Frontal cortex (tissue), 4 donors: ENCODE measurements around the gene VCAM1. TPM values are rescaled to one million over a fixed set of nuclear protein-coding genes. Genes with fewer than 3 reads are reported as not detected.
"Not testable (repeated sequence)": the region's sequence is repeated elsewhere in the genome, so short reads cannot be mapped to it uniquely, and the experiment has no call there.

Experiments used
- DNase-seq, 2 donors: peaks; one replicate each; pipeline ENCODE4 v3.0.0; 2012; ENCODE audit warnings: low spot score in 2 of 2
- FAIRE-seq: peaks from 2 replicates; lab custom pipeline; 2012; peaks lifted over from hg19 to GRCh38; lab: Jason Lieb, UNC
- total RNA-seq: library from RNA; depleted of rRNA; stranded (reverse); fragments of >200 nt; gene quantifications from one replicate; pipeline ENCODE4 v1.2.3, GENCODE V29; 2014
- donor health status: control.
- donor health status: control.
- donor health status: control.

VCAM1 gene
- total RNA-seq, 1 donor from 2014 or later, result 16.3 TPM

DNA sequence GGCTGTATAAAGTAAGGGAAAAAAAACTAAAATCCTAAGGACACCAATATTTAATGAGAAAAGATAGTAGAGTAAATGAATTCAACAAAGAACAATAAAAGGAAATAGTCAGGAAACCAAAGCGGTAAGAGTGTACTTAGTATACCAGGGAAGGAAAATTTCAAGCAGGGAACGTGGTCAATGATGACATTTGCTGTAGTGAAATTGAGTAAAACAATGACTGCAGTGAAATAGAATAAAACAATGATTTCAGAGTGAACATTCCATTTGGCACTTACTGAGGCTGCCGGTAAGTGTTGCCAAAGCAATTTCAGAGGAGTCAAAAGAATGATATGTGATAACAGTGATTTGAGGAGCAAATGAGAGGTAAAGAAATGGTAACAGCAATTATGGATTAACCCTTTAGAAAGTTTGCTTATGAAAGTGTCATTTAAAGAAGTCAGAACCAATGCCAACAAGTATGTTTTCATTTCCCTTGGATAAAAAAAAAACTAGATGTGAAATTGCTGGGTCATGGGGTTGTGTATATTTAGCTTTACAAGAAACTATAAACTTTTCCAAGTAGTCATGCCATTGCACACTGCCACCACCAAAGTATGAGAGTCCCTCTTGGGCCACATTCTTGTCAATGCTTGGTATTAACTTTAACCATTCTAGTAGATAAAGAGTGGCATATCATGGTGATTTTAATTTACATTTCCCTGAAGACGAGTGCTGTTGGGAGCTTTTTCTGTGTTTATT lies 50.5 kb downstream of the VCAM1 start:
- no peak for DNase-seq
- no peak for FAIRE-seq

DNA sequence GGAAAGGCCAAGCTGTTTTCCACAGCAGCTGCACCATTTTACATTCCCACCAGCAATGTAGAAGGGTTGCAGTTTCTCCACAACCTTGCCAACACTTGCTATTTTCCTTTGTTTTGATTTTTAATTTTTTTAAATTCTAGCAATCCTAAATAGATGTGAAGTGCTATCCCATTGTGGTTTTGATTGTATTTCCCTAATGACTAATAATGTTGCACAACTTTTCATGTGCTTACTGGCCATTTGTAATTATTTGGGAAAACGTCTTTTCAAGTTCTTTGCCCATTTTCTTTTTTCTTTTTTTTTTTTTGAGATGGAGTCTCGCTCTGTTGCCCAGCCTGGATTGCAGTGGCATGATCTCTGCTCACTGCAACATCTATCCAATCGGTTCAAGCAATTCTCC lies 53.9 kb downstream of the VCAM1 start:
- no peak for DNase-seq
- FAIRE-seq, result no peak

DNA sequence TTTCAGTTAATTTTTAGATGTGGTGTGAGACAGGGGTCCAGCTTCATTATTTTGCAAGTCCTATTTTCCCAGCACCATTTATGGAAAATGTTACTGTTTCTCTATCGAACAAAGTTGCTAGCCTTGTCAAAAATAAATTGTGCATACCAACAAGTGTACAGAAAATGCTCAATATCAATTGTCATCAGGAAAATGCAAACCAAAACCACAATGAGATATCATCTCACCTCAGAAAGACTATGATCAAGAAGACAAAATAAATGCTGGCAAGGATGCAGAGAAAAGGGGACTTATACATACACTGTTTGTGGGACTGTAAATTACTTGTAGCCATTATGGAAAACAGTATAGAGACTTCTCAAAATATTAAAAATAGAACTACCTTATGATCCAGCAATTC lies 54.8 kb downstream of the VCAM1 start:
- DNase-seq, result no peak

DNA sequence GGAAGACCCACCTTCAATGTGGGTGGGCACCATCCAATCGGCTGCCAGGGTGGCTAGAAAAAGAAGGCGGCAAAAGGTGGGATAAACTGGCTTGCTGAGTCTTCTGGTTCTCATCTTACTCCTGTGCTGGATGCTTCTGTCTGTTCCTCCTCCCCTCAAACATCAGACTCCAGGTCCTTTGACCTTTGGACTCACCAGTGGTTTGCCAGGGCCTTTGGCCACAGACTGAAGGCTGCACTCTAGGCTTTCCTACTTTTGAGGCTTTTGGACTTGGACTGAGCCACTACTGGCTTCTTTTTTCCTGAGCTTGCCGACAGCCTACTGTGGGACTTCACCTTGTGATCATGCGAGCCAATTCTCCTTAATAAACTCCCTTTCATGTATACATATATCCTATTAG lies 55.9 kb downstream of the VCAM1 start:
- FAIRE-seq, result no peak
- DNase-seq, result no peak

More for the DNA sequence above, 54.8 kb downstream of the VCAM1 start:
- FAIRE-seq, result no peak

- FAIRE-seq (no peak), DNase-seq (no peak)
These were observed 59.2 kb downstream of the VCAM1 start for GRCh38 chr1:100778748-100779147.

DNA sequence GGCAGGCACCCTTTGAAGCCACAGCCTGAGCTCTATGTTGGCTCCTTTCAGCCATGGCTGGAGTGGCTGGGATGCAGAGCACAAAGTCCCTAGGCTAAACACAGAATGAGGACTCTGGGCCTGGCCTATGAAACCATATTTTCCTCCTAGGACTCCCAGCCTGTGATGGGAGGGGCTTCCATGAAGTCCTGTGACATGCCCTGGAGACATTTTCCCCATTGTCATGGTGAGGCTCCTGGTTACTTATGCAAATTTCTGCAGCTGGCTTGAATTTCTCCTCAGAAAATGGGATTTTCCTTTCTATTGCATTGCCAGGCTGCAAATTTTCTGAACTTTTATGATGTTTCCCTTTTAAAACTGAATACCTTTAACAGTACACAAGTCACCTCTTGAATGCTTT lies 61.3 kb downstream of the VCAM1 start:
- DNase-seq (no peak), FAIRE-seq (no peak)

DNA sequence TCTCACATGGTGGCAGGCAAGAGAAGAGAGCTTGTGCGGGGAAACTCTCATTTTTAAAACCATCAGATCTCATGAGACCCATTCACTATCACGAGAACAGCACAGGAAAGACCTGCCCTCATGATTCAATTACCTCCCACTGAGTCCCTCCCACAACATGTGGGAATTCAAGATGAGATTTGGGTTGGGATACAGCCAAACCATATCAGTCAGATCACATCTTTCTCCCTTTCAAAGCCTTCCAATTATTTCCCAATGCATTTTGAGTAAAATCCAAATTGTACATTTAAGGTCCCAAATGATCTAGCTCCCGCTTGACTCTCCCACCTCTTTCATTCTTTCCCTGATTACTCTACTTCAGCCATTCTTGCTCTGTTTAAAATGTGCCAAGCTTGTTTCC lies 62.2 kb downstream of the VCAM1 start:
- not testable (repeated sequence) for DNase-seq, FAIRE-seq

- no peak for FAIRE-seq
- no peak for DNase-seq
These were observed 63.0 kb downstream of the VCAM1 start for GRCh38 chr1:100782473-100783039.

GRCh38 chr1:100785470-100786052 lies 66.0 kb downstream of the VCAM1 start:
- FAIRE-seq (no peak), DNase-seq (no peak)

DNA sequence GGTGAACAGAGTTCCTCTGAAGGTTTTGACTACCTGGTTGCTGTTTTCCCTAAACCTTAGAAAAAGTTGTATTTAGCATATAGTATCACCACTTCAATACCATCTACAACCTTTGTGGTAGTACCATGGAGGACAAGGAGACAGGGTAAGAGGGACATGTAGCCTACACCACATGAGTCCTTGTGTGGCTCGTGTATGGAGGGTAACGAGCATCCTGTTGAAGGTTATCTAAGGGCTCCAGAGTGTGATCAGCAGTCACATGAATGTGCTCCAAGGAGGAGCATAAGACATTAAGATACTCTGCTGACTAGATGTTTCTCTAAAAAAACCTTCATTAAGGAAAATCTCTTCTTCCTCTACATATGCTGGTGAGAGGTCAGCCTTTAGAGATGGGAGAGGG lies 67.3 kb downstream of the VCAM1 start:
- FAIRE-seq (no peak), DNase-seq (no peak)

Other genes starting within 250 kb of the VCAM1 start
- gene GPR88, start 181.6 kb upstream of the VCAM1 start, total RNA-seq, result 21.2 TPM
- 28.9 TPM for gene EXTL2, start 175.1 kb downstream of the VCAM1 start, total RNA-seq
- gene SLC30A7, start 176.3 kb downstream of the VCAM1 start, total RNA-seq, result 30.2 TPM